ENCODE measurements around the gene C4orf54. TPM values are rescaled to one million over a fixed set of nuclear protein-coding genes. Genes with fewer than 3 reads are reported as not detected.

C4orf54 gene
- total RNA-seq, 1 experiment from 2014 or later, result 0.04 TPM

- Histone ChIP-seq H3F3A (ENCODE audit: low read length, unreplicated experiment) (no peaks in the 10 kb centered on the region), H3K36me3 (ENCODE audit: low read depth, low read length) (no peaks in the 10 kb centered on the region), H3K27me3 (ENCODE audit: low read length) (no peaks in the 10 kb centered on the region), H4K20me1 (ENCODE audit: low read length) (no peaks in the 10 kb centered on the region), H3K79me2 (ENCODE audit: low read length) (no peaks in the 10 kb centered on the region), H3K9ac (ENCODE audit: low read length) (no peak overlapping the region), H3K9me3 (ENCODE audit: low read length) (no peaks in the 10 kb centered on the region), H3K27ac (ENCODE audit: low read length) (no peak overlapping the region), H3K4me1 (ENCODE audit: insufficient read depth, low read length) (no peaks in the 10 kb centered on the region), H3K4me3 (ENCODE audit: low read length) (no peak overlapping the region), H2AFZ (ENCODE audit: low read length) (no peak overlapping the region), H3K4me2 (ENCODE audit: low read length) (no peak overlapping the region), H3K9me2 (replicated peaks; ENCODE audit: low read length) (no peaks in the 10 kb centered on the region)
- CTCF ChIA-PET, result no interaction called here
- DNase-seq (peak; percentile 19), ATAC-seq (no peak)
- TF ChIP-seq EZH2phosphoT487 (IDR thresholded peaks at IDR 0.05; ENCODE audit: borderline replicate concordance, low read length) (no peak), EZH2 (IDR thresholded peaks at IDR 0.05; ENCODE audit: low read length, unreplicated experiment) (no peak)
- TF ChIP-seq, protein P1, sequence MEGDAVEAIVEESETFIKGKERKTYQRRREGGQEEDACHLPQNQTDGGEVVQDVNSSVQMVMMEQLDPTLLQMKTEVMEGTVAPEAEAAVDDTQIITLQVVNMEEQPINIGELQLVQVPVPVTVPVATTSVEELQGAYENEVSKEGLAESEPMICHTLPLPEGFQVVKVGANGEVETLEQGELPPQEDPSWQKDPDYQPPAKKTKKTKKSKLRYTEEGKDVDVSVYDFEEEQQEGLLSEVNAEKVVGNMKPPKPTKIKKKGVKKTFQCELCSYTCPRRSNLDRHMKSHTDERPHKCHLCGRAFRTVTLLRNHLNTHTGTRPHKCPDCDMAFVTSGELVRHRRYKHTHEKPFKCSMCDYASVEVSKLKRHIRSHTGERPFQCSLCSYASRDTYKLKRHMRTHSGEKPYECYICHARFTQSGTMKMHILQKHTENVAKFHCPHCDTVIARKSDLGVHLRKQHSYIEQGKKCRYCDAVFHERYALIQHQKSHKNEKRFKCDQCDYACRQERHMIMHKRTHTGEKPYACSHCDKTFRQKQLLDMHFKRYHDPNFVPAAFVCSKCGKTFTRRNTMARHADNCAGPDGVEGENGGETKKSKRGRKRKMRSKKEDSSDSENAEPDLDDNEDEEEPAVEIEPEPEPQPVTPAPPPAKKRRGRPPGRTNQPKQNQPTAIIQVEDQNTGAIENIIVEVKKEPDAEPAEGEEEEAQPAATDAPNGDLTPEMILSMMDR (conservative IDR thresholded peaks at IDR 0.05; ENCODE audit: low read depth, low read length), result no peak
- intact Hi-C loops (cut with micrococcal nuclease), result no loop called here
- no TSS peak for BruUV-seq (replicated peaks)
- POLR2A ChIA-PET (ENCODE audit: unreplicated experiment), result no interaction called here
Observed at GRCh38 chr4:99610605-99611175, 46.9 kb downstream of the C4orf54 start.

- Histone ChIP-seq H3K36me3 (ENCODE audit: low read depth, low read length) (no peaks in the 10 kb centered on the region), H3K9ac (ENCODE audit: low read length) (no peak overlapping the region), H3K9me2 (replicated peaks; ENCODE audit: low read length) (no peaks in the 10 kb centered on the region), H3K4me2 (ENCODE audit: low read length) (no peak overlapping the region), H3K27me3 (ENCODE audit: low read length) (no peaks in the 10 kb centered on the region), H3F3A (ENCODE audit: low read length, unreplicated experiment) (no peaks in the 10 kb centered on the region), H3K4me3 (ENCODE audit: low read length) (no peak overlapping the region), H3K9me3 (ENCODE audit: low read length) (no peaks in the 10 kb centered on the region), H2AFZ (ENCODE audit: low read length) (no peak overlapping the region), H3K27ac (ENCODE audit: low read length) (no peak overlapping the region), H4K20me1 (ENCODE audit: low read length) (no peaks in the 10 kb centered on the region), H3K4me1 (ENCODE audit: insufficient read depth, low read length) (no peaks in the 10 kb centered on the region), H3K79me2 (ENCODE audit: low read length) (no peaks in the 10 kb centered on the region)
- intact Hi-C loops (cut with micrococcal nuclease), result no loop called here
- BruUV-seq (replicated peaks), result no TSS peak
- ATAC-seq (no peak), DNase-seq (no peak)
- ChIA-PET POLR2A (ENCODE audit: unreplicated experiment) (no interaction called here), CTCF (no interaction called here)
- TF ChIP-seq EZH2 (IDR thresholded peaks at IDR 0.05; ENCODE audit: low read length, unreplicated experiment) (no peak), EZH2phosphoT487 (IDR thresholded peaks at IDR 0.05; ENCODE audit: borderline replicate concordance, low read length) (no peak)
- TF ChIP-seq, protein P1 (conservative IDR thresholded peaks at IDR 0.05; ENCODE audit: low read depth, low read length), result no peak
Observed at GRCh38 chr4:99608417-99608816, 49.2 kb downstream of the C4orf54 start.

Other genes with a start within 250 kb of the C4orf54 start
- gene ADH7, start 222.5 kb downstream of the C4orf54 start, total RNA-seq (2014; rRNA removed), result not detected in 2 replicates
- gene C4orf17, start 146.8 kb downstream of the C4orf54 start, total RNA-seq (2014; rRNA removed), result not detected in 2 replicates
- 5.2 and 20.3 TPM in 2 replicates for gene TRMT10A, start 93.8 kb downstream of the C4orf54 start, total RNA-seq (2014; rRNA removed)
- gene MTTP, start 83.0 kb downstream of the C4orf54 start, total RNA-seq (2014; rRNA removed), result 0.33 TPM in 1 of 2 replicates, not detected in the other
- 11.6 and 11.8 TPM in 2 replicates for gene DAPP1, start 159.0 kb upstream of the C4orf54 start, total RNA-seq (2014; rRNA removed)
- gene LAMTOR3, start 236.6 kb upstream of the C4orf54 start, total RNA-seq (2014; rRNA removed), result 13.5 and 14.0 TPM in 2 replicates